Ascending aorta (tissue), 2 donors: ENCODE results near the gene UCP2. TPM values are rescaled to one million over a fixed set of nuclear protein-coding genes. Genes with fewer than 3 reads are reported as not detected.
A peak's percentile ranks its signal among the peaks of the same experiment; 100 is the strongest.

ENCODE experiments used
- DNase-seq, 2 donors: peaks; one replicate each; pipeline ENCODE4 v3.0.0-alpha.2; 2019; ENCODE audit warnings: low spot score in 2 of 2
- H3K27ac ChIP-seq, 2 donors: fragments of 200-600 bp; sonication (generic); one replicate each; pipeline ENCODE4 v1.5.1; 2016 to 2017; ENCODE audit warnings: mild to moderate bottlenecking in 1 of 2
- H3K27me3 ChIP-seq: fragments of 200-600 bp; sonication (generic); one replicate; pipeline ENCODE4 v1.5.1; 2017
- H3K36me3 ChIP-seq, 2 donors: fragments of 200-600 bp; sonication (generic); one replicate each; pipeline ENCODE4 v1.5.1; 2016
- H3K4me1 ChIP-seq, 2 donors: fragments of 200-600 bp; sonication (generic); one replicate each; pipeline ENCODE4 v1.5.1; 2016 to 2017; ENCODE audit warnings: mild to moderate bottlenecking in 1 of 2
- H3K4me3 ChIP-seq, 2 donors: fragments of 200-600 bp; sonication (generic); one replicate each; pipeline ENCODE4 v1.5.1; 2016 to 2017; ENCODE audit warnings: mild to moderate bottlenecking in 1 of 2
- H3K9me3 ChIP-seq, 2 donors: fragments of 200-600 bp; sonication (generic); one replicate each; pipeline ENCODE4 v1.5.1; 2016
- CTCF ChIP-seq, 3 experiments: fragments of 200-600 bp in 2 of 3; fragments of 450-650 bp in 1 of 3; sonication (generic) in 2 of 3; IDR thresholded peaks; one replicate each; pipeline ENCODE4 v1.5.1; 2016 to 2019; ENCODE audit warnings: antibody characterized with exemption in 3 of 3, mild to moderate bottlenecking in 1 of 3, moderate library complexity in 1 of 3
- intact Hi-C: fragments of 100-400 bp; cut with DNase I; formaldehyde crosslinking; loops from one replicate; pipeline ENCODE4 v1.15.1; 2023
- total RNA-seq: library from RNA; depleted of rRNA; stranded (reverse); fragments of >200 nt; gene quantifications from one replicate; pipeline ENCODE4 v1.1.0, GENCODE V29; 2016

Gene UCP2
- total RNA-seq, 1 donor from 2014 or later: 2.7 TPM

- H3K9me3 ChIP-seq: no peaks in the 10 kb centered on the region
- no peaks in the 10 kb centered on the region for H3K27me3 ChIP-seq
- peak in 1 of 2 donors; percentile 51 for DNase-seq
- intact Hi-C loops: no loop called here
- no peaks in the 10 kb centered on the region for H3K4me1 ChIP-seq
- H3K27ac ChIP-seq: no peak overlapping the region
- peaks cover 14 to 32% of the 10 kb centered on the region in 2 donors for H3K36me3 ChIP-seq
- no peak for TF ChIP-seq CTCF (IDR thresholded peaks at IDR 0.05)
- no peak overlapping the region for H3K4me3 ChIP-seq
Measured at GRCh38 chr11:73972620-73973449, 9.8 kb downstream of the UCP2 start.

- H3K4me1 ChIP-seq: no peaks in the 10 kb centered on the region
- H3K9me3 ChIP-seq: no peaks in the 10 kb centered on the region
- intact Hi-C loops: no loop called here
- H3K4me3 ChIP-seq: no peak overlapping the region
- no peak for TF ChIP-seq CTCF (IDR thresholded peaks at IDR 0.05)
- peaks cover 10 to 26% of the 10 kb centered on the region in 2 donors for H3K36me3 ChIP-seq
- DNase-seq: peak in 1 of 2 donors; percentile 35
- no peaks in the 10 kb centered on the region for H3K27me3 ChIP-seq
- no peak overlapping the region for H3K27ac ChIP-seq
Measured at GRCh38 chr11:73972187-73972586, 10.5 kb downstream of the UCP2 start.

GRCh38 chr11:73971175-73971719 lies 11.4 kb downstream of the UCP2 start:
- Histone ChIP-seq H3K4me1 (no peaks in the 10 kb centered on the region), H3K9me3 (no peaks in the 10 kb centered on the region), H3K36me3 (peaks cover 5 to 17% of the 10 kb centered on the region in 2 donors), H3K27me3 (no peaks in the 10 kb centered on the region), H3K27ac (no peak overlapping the region), H3K4me3 (no peak overlapping the region)
- no peak for TF ChIP-seq CTCF (IDR thresholded peaks at IDR 0.05)
- intact Hi-C loops: no loop called here
- no peak for DNase-seq

GRCh38 chr11:73969991-73970800 lies 12.4 kb downstream of the UCP2 start:
- TF ChIP-seq CTCF (IDR thresholded peaks at IDR 0.05): no peak
- intact Hi-C loops: no loop called here
- no peak overlapping the region for H3K27ac ChIP-seq

GRCh38 chr11:73969091-73969490 lies 13.6 kb downstream of the UCP2 start:
- H3K4me1 ChIP-seq: peaks cover 0 to 1% of the 10 kb centered on the region in 2 donors
- no peaks in the 10 kb centered on the region for H3K9me3 ChIP-seq
- H3K27me3 ChIP-seq: no peaks in the 10 kb centered on the region
- DNase-seq: no peak
- intact Hi-C loops: no loop called here
- no peaks in the 10 kb centered on the region for H3K36me3 ChIP-seq
- no peak overlapping the region for H3K4me3 ChIP-seq
- H3K27ac ChIP-seq: no peak overlapping the region
- TF ChIP-seq CTCF (IDR thresholded peaks at IDR 0.05): no peak

More at GRCh38 chr11:73969991-73970800, 12.4 kb downstream of the UCP2 start:
- Histone ChIP-seq H3K9me3 (no peaks in the 10 kb centered on the region), H3K27me3 (no peaks in the 10 kb centered on the region), H3K36me3 (peaks cover 0 to 7% of the 10 kb centered on the region in 2 donors), H3K4me3 (no peak overlapping the region), H3K4me1 (no peaks in the 10 kb centered on the region)
- no peak for DNase-seq
